Glutamatergic neuron (in vitro differentiated cells): ENCODE measurements around the gene HRNR. TPM values are rescaled to one million over a fixed set of nuclear protein-coding genes. Genes with fewer than 3 reads are reported as not detected.

Experiments
- DNase-seq: peaks from one replicate; pipeline ENCODE4 v3.0.0; 2022
- H3K27ac Mint-ChIP-seq: one replicate; pipeline ENCODE4 v1.8.0; 2020; ENCODE audit warnings: mild to moderate bottlenecking, mixed read lengths, inconsistent platforms; ENCODE audit not compliant: unreplicated experiment
- H3K27me3 Mint-ChIP-seq: one replicate; pipeline ENCODE4 v1.8.0; 2020; ENCODE audit warnings: mild to moderate bottlenecking, moderate library complexity, mixed read lengths, inconsistent platforms; ENCODE audit not compliant: unreplicated experiment
- H3K36me3 Mint-ChIP-seq: one replicate; pipeline ENCODE4 v1.8.0; 2020; ENCODE audit warnings: mild to moderate bottlenecking, mixed read lengths, inconsistent platforms; ENCODE audit not compliant: unreplicated experiment
- H3K4me1 Mint-ChIP-seq: one replicate; pipeline ENCODE4 v1.8.0; 2020; ENCODE audit warnings: mild to moderate bottlenecking, low read depth, mixed read lengths, inconsistent platforms; ENCODE audit not compliant: unreplicated experiment
- H3K4me3 Mint-ChIP-seq: one replicate; pipeline ENCODE4 v1.8.0; 2020; ENCODE audit warnings: mild to moderate bottlenecking, mixed read lengths, inconsistent platforms; ENCODE audit not compliant: unreplicated experiment
- H3K9me3 Mint-ChIP-seq: one replicate; pipeline ENCODE4 v1.8.0; 2020; ENCODE audit warnings: mild to moderate bottlenecking, moderate library complexity, mixed read lengths, inconsistent platforms; ENCODE audit not compliant: unreplicated experiment
- CTCF ChIP-seq: fragments of 200-600 bp; sonication (generic); IDR thresholded peaks from one replicate; pipeline ENCODE4 v1.5.0; 2021; ENCODE audit not compliant: partially characterized antibody, unreplicated experiment
- total RNA-seq: library from RNA; stranded (reverse); fragmentation: NEBNext Ultra II Directional; extraction: Animal tissue kit (Norgen Biotek cat#: 25700); gene quantifications from one replicate; pipeline ENCODE4 v1.2.1, GENCODE V29; 2021; ENCODE audit not compliant: unreplicated experiment

Gene HRNR
- total RNA-seq, 1 donor from 2014 or later, result not detected

DNA sequence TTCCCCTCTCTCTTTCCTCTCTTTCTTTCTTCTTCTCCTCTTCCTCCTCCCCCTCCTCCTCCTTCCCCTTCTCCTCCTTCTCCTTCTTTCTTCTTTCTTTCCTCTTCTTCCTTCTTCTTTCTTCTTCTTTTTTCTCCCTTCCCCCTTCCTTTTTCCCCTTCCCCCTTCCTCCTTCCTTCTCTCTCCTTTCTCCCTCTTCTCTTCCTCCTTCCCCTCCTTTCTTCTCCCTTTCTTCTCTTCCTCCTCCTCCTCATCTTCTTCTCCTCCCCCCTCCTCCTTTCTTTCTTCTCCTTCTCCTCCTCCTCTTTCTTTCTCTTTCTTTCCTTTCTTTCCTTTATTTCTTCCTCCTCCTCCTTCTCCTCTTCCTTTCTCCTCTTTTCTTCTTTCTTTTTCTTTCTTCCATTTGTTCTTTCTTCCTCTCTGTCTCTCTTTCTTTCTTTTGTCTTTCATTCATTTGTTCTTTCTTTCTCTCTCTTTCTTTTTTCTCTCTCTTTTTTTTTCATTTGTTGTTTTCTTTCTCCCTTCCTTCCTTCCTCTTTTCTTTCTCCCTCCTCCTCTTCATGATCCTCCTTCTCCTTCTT is 26.5 kb downstream of the HRNR start:
- peaks cover 7% of the 10 kb centered on the region for H3K9me3 Mint-ChIP-seq
- peaks cover 11% of the 10 kb centered on the region for H3K36me3 Mint-ChIP-seq
- no peak for TF ChIP-seq CTCF
- DNase-seq, result no peak
- H3K4me3 Mint-ChIP-seq, result no peak overlapping the region
- H3K4me1 Mint-ChIP-seq, result no peaks in the 10 kb centered on the region
- H3K27me3 Mint-ChIP-seq, result peaks cover 2% of the 10 kb centered on the region
- H3K27ac Mint-ChIP-seq, result no peak overlapping the region

- TF ChIP-seq CTCF, result no peak
- H3K36me3 Mint-ChIP-seq, result no peaks in the 10 kb centered on the region
- H3K4me3 Mint-ChIP-seq, result no peak overlapping the region
- peaks cover 5% of the 10 kb centered on the region for H3K9me3 Mint-ChIP-seq
- H3K27me3 Mint-ChIP-seq, result peaks cover 3% of the 10 kb centered on the region
- no peak for DNase-seq
- H3K27ac Mint-ChIP-seq, result no peak overlapping the region
- no peaks in the 10 kb centered on the region for H3K4me1 Mint-ChIP-seq
These were observed 32.3 kb downstream of the HRNR start for GRCh38 chr1:152191711-152192110.

- Mint-ChIP-seq H3K9me3 (peaks cover 5% of the 10 kb centered on the region), H3K4me3 (no peak overlapping the region), H3K4me1 (no peaks in the 10 kb centered on the region), H3K36me3 (no peaks in the 10 kb centered on the region), H3K27me3 (peaks cover 3% of the 10 kb centered on the region), H3K27ac (no peak overlapping the region)
- no peak for TF ChIP-seq CTCF
- DNase-seq, result no peak
These were observed 32.7 kb downstream of the HRNR start for GRCh38 chr1:152191260-152191659.

- H3K9me3 Mint-ChIP-seq, result peaks cover 3% of the 10 kb centered on the region
- H3K4me1 Mint-ChIP-seq, result no peaks in the 10 kb centered on the region
- peaks cover 3% of the 10 kb centered on the region for H3K27me3 Mint-ChIP-seq
- no peak for TF ChIP-seq CTCF
- H3K4me3 Mint-ChIP-seq, result no peak overlapping the region
- DNase-seq, result no peak
- no peaks in the 10 kb centered on the region for H3K36me3 Mint-ChIP-seq
- H3K27ac Mint-ChIP-seq, result no peak overlapping the region
These were observed 33.4 kb downstream of the HRNR start for GRCh38 chr1:152190589-152190988.

DNA sequence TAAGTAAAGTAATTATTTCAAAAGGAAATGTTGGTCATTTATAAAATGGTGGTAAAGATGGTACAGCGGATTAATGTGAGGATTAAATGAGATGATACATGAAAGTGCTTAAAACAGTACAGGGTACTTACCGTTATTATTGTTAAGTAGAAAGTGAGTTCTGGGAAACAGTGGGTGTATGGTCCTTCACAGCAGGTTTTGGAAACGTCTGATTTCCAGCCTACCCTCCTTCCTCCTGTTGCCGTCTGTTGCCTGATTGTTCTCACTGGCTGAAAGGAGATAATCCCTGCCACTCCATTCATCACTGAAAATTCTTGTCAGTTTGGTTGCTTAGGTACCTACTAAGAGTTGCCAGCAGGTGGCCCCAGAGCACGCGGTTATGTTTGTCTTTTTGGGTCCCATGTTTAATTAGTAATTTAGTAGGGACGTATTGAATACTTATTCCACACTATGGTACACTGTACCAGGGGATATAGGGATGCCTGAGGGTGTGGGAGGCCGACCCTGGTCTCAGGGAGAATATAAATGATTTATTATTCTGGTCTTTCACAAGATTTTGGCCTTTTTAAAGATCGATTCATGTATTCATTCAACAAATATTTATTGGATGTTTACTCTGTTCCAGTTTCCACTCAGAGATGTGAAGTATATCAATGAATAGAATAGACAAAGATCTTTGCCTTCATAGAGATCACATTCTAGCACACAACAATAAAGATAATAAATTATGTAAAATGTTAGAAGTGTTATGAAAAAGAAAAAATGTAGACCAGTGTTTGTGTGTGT is 34.1 kb downstream of the HRNR start:
- Mint-ChIP-seq H3K4me3 (peak overlapping the region; percentile 84), H3K9me3 (peaks cover 2% of the 10 kb centered on the region), H3K4me1 (no peaks in the 10 kb centered on the region), H3K36me3 (no peaks in the 10 kb centered on the region), H3K27me3 (peaks cover 3% of the 10 kb centered on the region), H3K27ac (peak overlapping the region; percentile 39)
- peak; percentile 79 for TF ChIP-seq CTCF
- DNase-seq, result peak; percentile 72
